ENCODE results near the gene ZNF292. TPM values are rescaled to one million over a fixed set of nuclear protein-coding genes. Genes with fewer than 3 reads are reported as not detected.
A peak's percentile ranks its signal among the peaks of the same experiment; 100 is the strongest.
"Not testable (repeated sequence)": the region's sequence is repeated elsewhere in the genome, so short reads cannot be mapped to it uniquely, and the experiment has no call there.

The ZNF292 gene
- 71.3 TPM for total RNA-seq

- peak; percentile 95 for DNase-seq
These were observed at the start of gene ZNF292 for GRCh38 chr6:87154993-87155841. TSS of gene ZNF292 (plus strand) at chr6:87155565. CDS start at chr6:87155592, 27 bp downstream.

DNA sequence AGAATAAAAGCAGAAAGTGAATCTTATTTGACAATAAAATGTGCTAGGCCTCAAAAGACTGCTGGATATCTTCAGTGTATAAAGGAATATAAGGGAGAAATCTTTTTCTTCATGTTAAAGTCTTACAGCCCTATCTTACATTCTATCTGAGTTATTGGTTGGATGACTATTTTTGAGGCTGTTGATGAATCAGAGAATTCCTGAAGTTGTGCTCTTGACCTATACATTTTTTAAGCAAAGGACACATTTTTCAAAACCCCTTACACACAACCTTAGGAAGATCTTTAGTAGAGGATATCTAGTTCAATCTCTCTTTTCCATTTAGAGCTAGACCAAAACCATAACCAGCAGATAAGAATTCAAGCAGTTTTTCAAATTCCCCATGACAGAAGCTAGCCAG lies 49.5 kb upstream of the ZNF292 start:
- DNase-seq: no peak

DNA sequence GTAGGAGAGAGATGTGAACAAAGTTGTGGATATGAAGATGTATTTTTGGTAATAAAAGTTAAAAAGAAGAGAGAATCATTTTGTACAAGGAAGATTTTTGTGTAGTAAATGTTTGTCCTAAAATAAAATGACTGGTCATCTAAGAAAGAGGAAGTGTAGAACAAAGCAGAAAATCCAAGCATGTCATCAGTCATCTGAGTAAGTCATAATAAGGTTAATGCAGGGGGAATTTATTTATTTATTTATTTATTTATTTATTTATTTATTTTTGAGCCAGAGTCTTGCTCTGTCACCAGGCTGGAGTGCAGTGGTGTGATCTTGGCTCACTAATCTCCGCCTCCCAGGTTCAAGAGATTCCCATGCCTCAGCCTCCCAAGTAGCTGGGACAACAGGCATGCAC lies 44.7 kb upstream of the ZNF292 start:
- no peak for DNase-seq

- DNase-seq: no peak
These were observed 39.8 kb upstream of the ZNF292 start for GRCh38 chr6:87115402-87116135.

DNA sequence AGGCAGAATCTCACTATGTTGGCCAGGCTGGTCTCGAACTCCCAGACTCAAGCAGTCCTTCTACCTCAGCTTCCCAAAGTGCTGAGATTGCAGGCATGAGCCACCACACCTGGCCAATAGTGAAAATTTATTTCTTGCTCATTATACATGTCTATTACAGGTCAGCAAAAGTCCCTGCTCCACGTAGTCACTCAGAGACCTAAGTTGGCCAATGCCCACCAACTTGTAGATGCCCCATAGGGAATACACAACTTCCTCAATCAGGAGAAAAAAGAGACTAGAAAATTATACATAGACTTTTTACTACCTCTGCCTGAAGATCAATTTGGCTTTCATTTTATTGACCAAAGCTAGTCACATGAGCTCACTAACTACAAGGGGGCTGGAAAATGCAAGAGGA lies 38.4 kb upstream of the ZNF292 start:
- DNase-seq: no peak

DNA sequence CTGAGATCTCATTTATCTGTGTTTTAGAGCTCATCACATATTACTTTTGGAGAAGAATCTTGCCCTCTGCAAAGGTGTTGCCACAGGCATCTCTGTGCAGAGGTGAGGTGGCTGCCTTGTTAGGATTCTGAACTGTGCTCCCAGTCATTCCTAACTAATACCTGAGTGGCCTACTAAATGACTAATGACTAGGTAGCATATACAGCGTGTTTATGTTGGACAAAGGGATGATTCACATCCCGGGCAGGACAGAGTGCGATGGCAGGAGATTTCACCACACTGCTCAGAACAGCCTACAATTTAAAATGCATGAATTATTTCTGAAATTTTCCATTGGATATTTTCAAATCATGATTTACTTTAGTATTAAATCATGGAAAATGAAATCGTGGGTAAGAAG lies 37.3 kb upstream of the ZNF292 start:
- no peak for DNase-seq

GRCh38 chr6:87122477-87122876 lies 32.9 kb upstream of the ZNF292 start:
- DNase-seq: no peak

DNA sequence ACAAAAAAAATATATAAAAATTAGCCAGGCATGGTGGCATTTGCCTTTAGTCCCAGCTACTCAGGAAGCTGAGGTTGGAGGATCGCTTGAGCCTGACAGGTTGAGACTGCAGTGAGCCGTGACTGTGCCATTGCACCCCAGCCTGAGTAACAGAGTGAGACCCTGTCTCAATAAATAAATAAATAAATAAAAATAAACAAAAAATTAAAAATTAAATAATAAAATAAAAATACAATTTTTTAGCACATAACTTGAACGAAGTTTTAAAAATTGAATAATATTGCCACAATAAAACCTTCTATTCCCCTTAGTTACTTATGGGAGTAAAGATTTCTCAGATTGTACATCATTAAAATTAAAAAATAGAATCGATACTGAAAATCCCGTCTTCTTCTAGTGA lies 31.3 kb upstream of the ZNF292 start:
- DNase-seq: no peak

- no peak for DNase-seq
These were observed 28.9 kb upstream of the ZNF292 start for GRCh38 chr6:87126501-87126900.

GRCh38 chr6:87127737-87128136 lies 27.6 kb upstream of the ZNF292 start:
- no peak for DNase-seq

DNA sequence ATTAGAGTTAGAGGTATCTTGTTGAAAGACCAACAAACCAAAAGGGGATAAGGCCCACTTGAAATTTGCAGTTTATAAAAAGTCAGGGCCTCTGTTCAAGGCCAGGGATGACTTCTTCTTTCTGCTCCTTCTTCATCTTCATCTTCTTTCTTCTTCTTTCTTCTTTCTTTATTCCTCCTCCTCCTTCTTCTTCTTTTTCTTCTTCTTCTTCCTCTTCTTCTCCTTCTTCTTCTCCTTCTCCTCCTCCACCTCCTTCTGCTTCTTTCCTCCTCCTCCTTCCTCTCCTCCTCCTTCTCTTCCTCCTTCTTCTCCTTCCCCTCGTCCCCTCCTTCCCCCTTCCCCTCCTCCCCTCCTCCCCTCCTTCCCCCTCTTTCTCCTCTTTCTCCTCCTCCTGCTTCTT lies 18.4 kb upstream of the ZNF292 start:
- DNase-seq: no peak

- peak; percentile 6 for DNase-seq
These were observed 16.1 kb upstream of the ZNF292 start for GRCh38 chr6:87139236-87139635.

- not testable (repeated sequence) for DNase-seq
These were observed 15.4 kb upstream of the ZNF292 start for GRCh38 chr6:87139927-87140326.

- DNase-seq: no peak
These were observed 9.0 kb upstream of the ZNF292 start for GRCh38 chr6:87146363-87146762.

DNA sequence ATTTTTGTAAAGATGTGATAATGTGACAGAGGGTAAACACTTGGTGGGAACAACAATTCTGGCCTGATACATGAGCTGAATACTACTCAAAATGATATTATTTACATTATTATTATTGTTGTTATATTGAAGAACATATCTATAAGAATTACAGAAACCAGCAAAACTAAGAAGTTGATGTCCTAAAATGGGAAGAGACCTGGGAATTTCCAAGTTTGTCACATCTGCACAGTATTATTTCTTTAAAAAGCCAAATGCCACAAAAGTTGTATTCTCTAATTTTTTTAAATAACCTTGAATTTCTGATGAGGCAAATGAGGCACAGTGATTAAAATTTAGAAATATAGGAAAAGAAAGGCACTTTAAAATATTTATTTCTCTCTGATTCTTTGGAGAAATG lies 5.0 kb upstream of the ZNF292 start:
- no peak for DNase-seq

DNA sequence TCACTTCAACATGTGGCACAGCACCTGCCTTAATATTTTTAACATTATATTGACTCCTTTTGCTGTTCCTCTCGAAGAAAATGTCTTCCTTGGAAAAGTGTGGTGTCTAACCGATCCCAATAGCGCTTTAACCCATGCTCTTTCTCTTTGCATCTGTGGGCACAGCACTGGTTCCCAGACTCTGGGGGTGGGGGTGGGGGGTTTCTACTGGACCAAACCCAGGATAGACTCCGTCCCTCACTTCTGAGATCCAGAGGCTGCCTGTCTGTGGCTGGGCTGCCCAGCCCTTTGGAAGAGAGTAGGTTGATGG lies 3.9 kb upstream of the ZNF292 start:
- peak; percentile 35 for DNase-seq

DNA sequence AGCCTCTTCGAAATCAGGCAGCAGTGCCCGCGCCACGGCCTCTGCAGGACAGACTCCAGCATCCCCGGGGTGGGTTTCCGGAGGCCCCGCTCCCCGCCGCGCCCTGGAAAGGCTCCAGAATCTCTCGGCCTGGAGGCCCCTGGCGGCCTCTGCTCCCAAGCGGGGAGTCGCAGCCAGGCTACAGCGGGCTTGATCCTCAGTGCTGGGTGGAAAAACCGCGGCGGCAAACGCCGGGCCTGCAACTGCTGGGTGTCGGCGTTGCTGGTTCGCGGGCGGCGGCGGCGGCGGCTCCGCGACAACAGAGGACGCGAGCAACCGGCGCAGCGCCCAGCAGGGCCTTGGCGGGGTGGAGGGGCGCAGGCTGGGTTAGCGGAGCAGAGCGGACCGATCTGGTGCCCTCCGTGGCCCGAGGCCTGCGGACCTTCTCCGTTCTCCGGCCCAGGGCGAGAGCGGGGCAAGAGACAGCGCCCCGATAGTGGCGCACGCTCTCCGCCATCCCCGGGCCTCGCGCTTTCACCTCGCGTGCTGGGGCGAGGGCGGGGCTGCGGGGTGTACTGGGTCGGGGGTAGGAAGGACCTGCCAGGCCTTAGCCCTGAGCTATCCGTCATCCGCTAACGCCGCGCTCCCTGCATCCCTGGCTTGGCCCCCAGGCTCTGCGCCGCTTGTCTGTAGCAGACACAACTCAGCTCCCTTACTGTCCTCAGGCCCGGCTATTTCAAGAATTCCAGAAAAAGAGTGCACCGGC lies 3.4 kb upstream of the ZNF292 start:
- DNase-seq: peak; percentile 35

GRCh38 chr6:87152526-87152955 lies 2.8 kb upstream of the ZNF292 start:
- no peak for DNase-seq

GRCh38 chr6:87154641-87154992 lies 748 bp upstream of the ZNF292 start:
- DNase-seq: no peak

DNA sequence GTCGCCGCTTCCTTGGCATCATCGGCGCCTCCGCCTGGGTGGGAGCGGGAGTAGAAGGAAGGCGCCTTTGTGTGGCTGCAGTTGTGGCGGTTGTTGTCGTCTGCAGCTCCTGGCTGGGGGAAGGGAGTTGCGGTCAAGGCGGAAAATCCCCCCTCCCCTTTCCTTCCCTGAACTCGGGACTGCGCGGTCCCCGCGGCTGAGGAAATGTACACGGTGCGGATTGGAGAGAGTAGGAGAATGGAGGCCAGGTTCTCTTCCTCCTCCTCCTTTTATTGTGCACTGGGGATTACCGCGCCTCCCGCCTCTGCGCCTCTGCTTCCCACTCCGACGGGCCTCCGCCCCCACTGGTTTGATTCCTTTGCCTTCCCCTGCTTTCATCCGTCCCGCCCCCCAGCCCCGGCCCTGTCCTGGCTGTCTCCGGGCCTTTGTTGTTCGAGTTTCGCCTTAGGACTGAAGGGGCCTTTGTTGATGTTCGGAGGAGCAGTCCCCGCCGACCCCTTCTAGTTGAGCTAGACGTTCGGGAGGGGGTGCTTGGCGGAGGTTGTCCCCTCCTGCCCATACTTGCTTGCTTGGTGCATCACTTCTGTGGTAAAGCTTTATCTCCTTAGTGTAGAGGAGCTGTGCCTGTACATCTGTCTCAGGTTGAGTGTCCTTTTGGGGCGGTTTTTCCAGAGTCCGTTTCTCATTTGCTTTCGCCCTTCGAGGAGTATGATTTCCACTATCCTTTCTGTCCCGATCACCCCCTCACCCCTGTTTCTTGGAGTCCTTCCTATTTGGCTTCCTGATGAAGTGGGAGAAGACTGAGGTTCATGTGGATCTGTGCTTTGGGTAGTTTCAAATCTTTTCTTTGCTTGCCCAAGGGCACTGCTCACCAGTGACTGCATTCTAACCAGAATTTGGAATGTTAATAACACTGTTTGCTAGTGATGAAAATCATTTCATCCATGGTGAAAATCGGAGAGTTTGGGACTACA lies 764 bp downstream of the ZNF292 start:
- peak; percentile 37 for DNase-seq

- not testable (repeated sequence) for DNase-seq
These were observed 2.2 kb downstream of the ZNF292 start for GRCh38 chr6:87157596-87157995.

GRCh38 chr6:87161299-87161698 lies 5.9 kb downstream of the ZNF292 start:
- DNase-seq: no peak
